Right atrium auricular region (tissue), 2 donors: ENCODE data around the gene TOM1L2. TPM values are rescaled to one million over a fixed set of nuclear protein-coding genes. Genes with fewer than 3 reads are reported as not detected.

ENCODE experiments used
- DNase-seq: peaks from one replicate; pipeline ENCODE4 v3.0.0-alpha.2; 2019; ENCODE audit warnings: low spot score
- H3K27ac ChIP-seq, 2 donors: fragments of 200-600 bp; sonication (generic); 1 replicate in 1 of 2; 2 replicates in 1 of 2; pipeline ENCODE4 v1.5.1; 2016 to 2019
- H3K27me3 ChIP-seq, 2 donors: fragments of 200-600 bp; sonication (generic); one replicate each; pipeline versions ENCODE4 v1.5.1 to v1.6.0; 2017 to 2019
- H3K36me3 ChIP-seq: fragments of 200-600 bp; sonication (generic); one replicate; pipeline ENCODE4 v1.5.1; 2016
- H3K4me1 ChIP-seq, 2 donors: fragments of 200-600 bp; sonication (generic); one replicate each; pipeline versions ENCODE4 v1.5.1 to v1.6.0; 2017 to 2019
- H3K4me3 ChIP-seq, 2 donors: fragments of 200-600 bp; sonication (generic); 1 replicate in 1 of 2; 2 replicates in 1 of 2; pipeline ENCODE4 v1.5.1; 2017 to 2019; ENCODE audit warnings: mild to moderate bottlenecking in 1 of 2, moderate library complexity in 1 of 2
- H3K9me3 ChIP-seq, 2 donors: fragments of 200-600 bp; sonication (generic); one replicate each; pipeline ENCODE4 v1.5.1; 2019
- total RNA-seq, 2 donors: library from RNA; depleted of rRNA; stranded (reverse); fragments of >200 nt; gene quantifications; one replicate each; pipeline ENCODE4 v1.1.0, GENCODE V29; 2016
- TF ChIP-seq, protein P1 (sequence below), 2 donors: fragments of 200-600 bp; sonication (generic); IDR thresholded peaks; one replicate each; pipeline ENCODE4 v1.5.1; 2019; ENCODE audit warnings: antibody characterized with exemption in 2 of 2

The TOM1L2 gene
- total RNA-seq, 2 donors from 2014 or later, result 186 to 347 TPM

DNA sequence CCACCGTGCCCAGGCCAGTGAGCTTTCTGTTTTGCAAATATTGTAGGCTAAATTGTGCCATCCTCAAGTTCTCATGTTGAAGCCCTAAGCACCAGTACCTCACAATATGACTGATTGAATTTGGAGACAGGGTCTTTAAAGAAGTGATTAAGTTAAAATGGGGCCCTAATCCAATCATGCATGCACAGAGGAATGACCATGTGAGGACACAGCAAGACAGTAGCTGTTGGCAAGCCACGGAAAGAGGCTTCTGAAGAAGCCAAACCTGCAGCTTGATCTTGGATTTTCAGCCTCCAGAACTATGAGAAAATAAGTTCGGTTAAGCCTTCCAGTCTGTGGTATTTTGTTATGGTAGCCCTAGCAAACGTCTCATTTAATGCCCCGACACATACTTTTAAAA, 24.9 kb downstream of the TOM1L2 start:
- DNase-seq, result no peak
- H3K27ac ChIP-seq, result no peak overlapping the region
- H3K9me3 ChIP-seq, result no peaks in the 10 kb centered on the region
- peaks cover 0 to 44% of the 10 kb centered on the region in 2 donors for H3K4me1 ChIP-seq
- TF ChIP-seq, protein P1, sequence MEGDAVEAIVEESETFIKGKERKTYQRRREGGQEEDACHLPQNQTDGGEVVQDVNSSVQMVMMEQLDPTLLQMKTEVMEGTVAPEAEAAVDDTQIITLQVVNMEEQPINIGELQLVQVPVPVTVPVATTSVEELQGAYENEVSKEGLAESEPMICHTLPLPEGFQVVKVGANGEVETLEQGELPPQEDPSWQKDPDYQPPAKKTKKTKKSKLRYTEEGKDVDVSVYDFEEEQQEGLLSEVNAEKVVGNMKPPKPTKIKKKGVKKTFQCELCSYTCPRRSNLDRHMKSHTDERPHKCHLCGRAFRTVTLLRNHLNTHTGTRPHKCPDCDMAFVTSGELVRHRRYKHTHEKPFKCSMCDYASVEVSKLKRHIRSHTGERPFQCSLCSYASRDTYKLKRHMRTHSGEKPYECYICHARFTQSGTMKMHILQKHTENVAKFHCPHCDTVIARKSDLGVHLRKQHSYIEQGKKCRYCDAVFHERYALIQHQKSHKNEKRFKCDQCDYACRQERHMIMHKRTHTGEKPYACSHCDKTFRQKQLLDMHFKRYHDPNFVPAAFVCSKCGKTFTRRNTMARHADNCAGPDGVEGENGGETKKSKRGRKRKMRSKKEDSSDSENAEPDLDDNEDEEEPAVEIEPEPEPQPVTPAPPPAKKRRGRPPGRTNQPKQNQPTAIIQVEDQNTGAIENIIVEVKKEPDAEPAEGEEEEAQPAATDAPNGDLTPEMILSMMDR (IDR thresholded peaks at IDR 0.05), result no peak
- H3K4me3 ChIP-seq, result no peak overlapping the region
- H3K36me3 ChIP-seq, result no peaks in the 10 kb centered on the region
- no peaks in the 10 kb centered on the region for H3K27me3 ChIP-seq

DNA sequence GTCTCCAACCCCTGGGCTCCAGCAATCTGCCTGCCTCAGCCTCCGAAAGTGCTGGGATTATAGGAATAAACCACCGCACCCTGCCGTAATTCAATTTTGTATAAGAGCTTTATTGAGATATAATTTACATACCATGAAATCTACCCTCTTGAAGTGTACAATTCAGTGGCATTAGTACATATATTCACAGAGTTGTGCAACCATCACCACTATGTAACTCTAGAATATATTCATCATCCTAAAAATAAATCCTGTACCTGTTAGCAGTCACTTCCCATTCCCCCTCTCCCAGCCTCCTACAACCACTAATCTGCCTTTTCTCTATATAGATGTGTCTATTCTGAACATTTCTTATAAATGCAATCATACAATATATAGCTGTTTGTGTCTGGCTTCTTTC, 26.1 kb downstream of the TOM1L2 start:
- no peak for DNase-seq
- Histone ChIP-seq H3K27me3 (no peaks in the 10 kb centered on the region), H3K4me3 (no peak overlapping the region), H3K9me3 (no peaks in the 10 kb centered on the region), H3K27ac (no peak overlapping the region), H3K4me1 (peaks cover 0 to 51% of the 10 kb centered on the region in 2 donors), H3K36me3 (no peaks in the 10 kb centered on the region)
- TF ChIP-seq, protein P1 (IDR thresholded peaks at IDR 0.05), result no peak

DNA sequence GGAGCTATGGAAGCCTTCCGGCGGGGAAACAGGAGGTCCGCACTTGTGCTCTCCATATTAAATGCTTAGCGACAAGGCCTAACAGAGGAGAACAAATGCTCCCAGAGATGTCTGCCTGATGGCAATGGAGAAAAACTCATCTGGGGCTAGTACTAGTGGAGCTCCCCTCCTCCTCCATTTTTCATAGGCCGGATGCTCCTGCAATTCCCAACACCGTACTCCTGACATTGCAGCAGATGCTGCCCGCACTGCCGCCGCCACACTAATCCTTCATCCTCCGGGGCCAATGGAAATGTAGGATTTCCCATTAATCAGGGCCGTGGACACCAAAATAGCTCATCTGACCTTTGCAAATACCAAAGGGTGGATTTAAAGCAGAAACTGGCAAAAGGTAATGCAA, 27.5 kb downstream of the TOM1L2 start:
- DNase-seq, result no peak
- H3K36me3 ChIP-seq, result no peaks in the 10 kb centered on the region
- no peak overlapping the region for H3K27ac ChIP-seq
- no peaks in the 10 kb centered on the region for H3K27me3 ChIP-seq
- peaks cover 0 to 63% of the 10 kb centered on the region in 2 donors for H3K4me1 ChIP-seq
- H3K4me3 ChIP-seq, result no peak overlapping the region
- H3K9me3 ChIP-seq, result no peaks in the 10 kb centered on the region
- TF ChIP-seq, protein P1 (IDR thresholded peaks at IDR 0.05), result no peak

DNA sequence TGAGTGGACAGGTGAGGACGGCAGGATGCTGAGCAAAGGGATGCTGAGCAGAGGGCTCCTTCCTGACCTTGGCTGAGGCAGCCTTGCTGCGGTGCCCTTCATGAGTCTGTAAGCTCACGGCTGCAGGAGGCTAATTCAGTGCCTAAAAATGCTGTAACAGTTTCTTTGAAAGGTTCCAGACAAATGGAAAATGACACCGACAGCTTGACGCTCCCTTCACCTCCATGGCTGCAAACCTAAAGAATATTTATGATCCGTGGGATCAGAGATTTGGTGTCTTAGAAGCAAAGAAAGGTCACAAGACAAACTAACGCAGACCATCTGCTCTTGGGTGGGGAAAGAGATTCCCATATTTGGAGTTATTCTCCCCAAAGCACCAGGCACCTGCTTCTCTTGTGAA, 28.0 kb downstream of the TOM1L2 start:
- TF ChIP-seq, protein P1 (IDR thresholded peaks at IDR 0.05), result no peak
- no peak overlapping the region for H3K27ac ChIP-seq
- no peaks in the 10 kb centered on the region for H3K27me3 ChIP-seq
- no peaks in the 10 kb centered on the region for H3K9me3 ChIP-seq
- H3K4me3 ChIP-seq, result no peak overlapping the region
- no peaks in the 10 kb centered on the region for H3K36me3 ChIP-seq
- peaks cover 0 to 64% of the 10 kb centered on the region in 2 donors for H3K4me1 ChIP-seq
- DNase-seq, result no peak

DNA sequence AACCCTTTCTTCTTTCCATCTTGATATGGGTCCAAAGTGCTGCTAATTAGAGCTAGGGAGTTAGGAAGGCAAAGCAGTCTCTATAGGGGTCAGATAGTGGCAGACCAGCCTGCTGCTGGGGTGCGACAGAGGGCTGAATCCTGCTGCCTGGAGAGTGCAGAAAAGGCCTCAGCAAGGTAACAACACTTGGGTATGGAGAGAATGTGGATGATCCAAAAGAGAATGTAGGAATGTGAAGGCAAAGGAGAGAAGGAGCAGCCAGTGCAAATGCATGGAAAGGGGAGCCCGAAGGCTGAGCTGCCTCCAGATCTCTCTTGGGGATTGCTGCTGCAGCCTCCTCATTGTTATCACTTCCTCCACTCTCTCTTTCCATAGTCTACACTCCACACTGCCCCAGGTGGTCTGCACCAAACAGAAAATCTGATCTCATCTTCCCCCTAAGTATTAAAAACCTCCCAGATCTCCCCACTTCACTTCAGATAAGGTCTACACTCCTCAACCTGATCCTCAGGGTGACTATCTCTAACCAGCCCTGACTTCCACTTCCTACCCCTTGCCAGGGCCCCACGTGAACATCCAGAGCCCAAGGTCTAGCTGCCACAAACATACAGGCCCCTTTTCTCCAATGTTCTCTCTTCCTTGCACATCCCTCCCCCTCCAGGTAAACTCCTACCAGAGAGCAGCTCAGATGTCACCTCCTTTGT, 28.8 kb downstream of the TOM1L2 start:
- Histone ChIP-seq H3K4me1 (peaks cover 0 to 64% of the 10 kb centered on the region in 2 donors), H3K4me3 (no peak overlapping the region), H3K27ac (peak overlapping the region in 1 of 2 donors; percentile 54), H3K36me3 (no peaks in the 10 kb centered on the region), H3K9me3 (no peaks in the 10 kb centered on the region), H3K27me3 (no peaks in the 10 kb centered on the region)
- DNase-seq, result no peak
- TF ChIP-seq, protein P1 (IDR thresholded peaks at IDR 0.05), result no peak

DNA sequence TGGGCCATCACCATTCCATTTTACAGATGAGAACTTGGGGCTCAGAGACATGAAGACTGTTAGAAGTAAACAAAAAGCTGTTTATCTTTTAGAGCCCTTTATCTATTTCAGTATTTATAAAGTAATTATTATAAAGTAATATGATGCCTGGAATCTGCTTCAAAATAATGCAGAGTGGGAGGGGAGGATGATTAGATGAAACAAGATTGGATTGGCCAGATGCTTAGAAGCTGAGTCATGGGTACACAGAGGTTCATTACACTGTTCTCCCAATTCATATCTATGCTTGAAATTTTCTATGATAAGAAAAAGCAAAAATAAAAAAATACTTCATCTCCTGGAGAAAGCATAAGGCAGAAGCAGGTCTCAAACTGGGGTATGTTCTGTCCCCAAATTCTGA, 29.4 kb downstream of the TOM1L2 start:
- H3K9me3 ChIP-seq, result no peaks in the 10 kb centered on the region
- TF ChIP-seq, protein P1 (IDR thresholded peaks at IDR 0.05), result no peak
- H3K27me3 ChIP-seq, result no peaks in the 10 kb centered on the region
- no peaks in the 10 kb centered on the region for H3K36me3 ChIP-seq
- DNase-seq, result no peak
- H3K27ac ChIP-seq, result peak overlapping the region in 1 of 2 donors; percentile 54
- no peak overlapping the region for H3K4me3 ChIP-seq
- H3K4me1 ChIP-seq, result peaks cover 0 to 70% of the 10 kb centered on the region in 2 donors
